ENCODE results near the gene LRRC10B.
"Not testable (repeated sequence)": the region's sequence is repeated elsewhere in the genome, so short reads cannot be mapped to it uniquely, and the experiment has no call there.

LRRC10B gene

GRCh38 chr11:61507962-61508861 lies at the start of gene LRRC10B:
Gene LRRC10B, plus strand, starts transcription at chr11:61508749. Its CDS starts 250 bp downstream, at chr11:61508999.
- peak; percentile 76 for DNase-seq

- DNase-seq, result no peak
Measured at GRCh38 chr11:61460474-61460881, 48.1 kb upstream of the LRRC10B start.

GRCh38 chr11:61460986-61461385 lies 47.6 kb upstream of the LRRC10B start:
- no peak for DNase-seq

- not testable (repeated sequence) for DNase-seq
Measured at GRCh38 chr11:61467602-61468001, 40.9 kb upstream of the LRRC10B start.

- no peak for DNase-seq
Measured at GRCh38 chr11:61468002-61468401, 40.5 kb upstream of the LRRC10B start.

GRCh38 chr11:61472282-61472681 lies 36.3 kb upstream of the LRRC10B start:
- DNase-seq, result no peak

GRCh38 chr11:61472868-61473267 lies 35.7 kb upstream of the LRRC10B start:
- DNase-seq, result no peak

- no peak for DNase-seq
Measured at GRCh38 chr11:61473370-61474012, 35.1 kb upstream of the LRRC10B start.

- DNase-seq, result no peak
Measured at GRCh38 chr11:61474013-61474643, 34.4 kb upstream of the LRRC10B start.

- DNase-seq, result no peak
Measured at GRCh38 chr11:61475433-61475832, 33.1 kb upstream of the LRRC10B start.

- no peak for DNase-seq
Measured at GRCh38 chr11:61476371-61476770, 32.2 kb upstream of the LRRC10B start.

- no peak for DNase-seq
Measured at GRCh38 chr11:61477126-61477525, 31.4 kb upstream of the LRRC10B start.

GRCh38 chr11:61477727-61478148 lies 30.8 kb upstream of the LRRC10B start:
- DNase-seq, result peak; percentile 27

- DNase-seq, result not testable (repeated sequence)
Measured at GRCh38 chr11:61479360-61480058, 29.0 kb upstream of the LRRC10B start.

GRCh38 chr11:61480261-61480993 lies 28.1 kb upstream of the LRRC10B start:
- DNase-seq, result no peak

- DNase-seq, result peak; percentile 6
Measured at GRCh38 chr11:61480994-61481335, 27.6 kb upstream of the LRRC10B start.

GRCh38 chr11:61481806-61482205 lies 26.7 kb upstream of the LRRC10B start:
- DNase-seq, result no peak

GRCh38 chr11:61482513-61482912 lies 26.0 kb upstream of the LRRC10B start:
- no peak for DNase-seq

GRCh38 chr11:61484541-61484940 lies 24.0 kb upstream of the LRRC10B start:
- no peak for DNase-seq

- no peak for DNase-seq
Measured at GRCh38 chr11:61485080-61485479, 23.5 kb upstream of the LRRC10B start.

- no peak for DNase-seq
Measured at GRCh38 chr11:61486011-61486620, 22.4 kb upstream of the LRRC10B start.

GRCh38 chr11:61486779-61487178 lies 21.8 kb upstream of the LRRC10B start:
- no peak for DNase-seq
